ENCODE data around the gene QSOX2.

QSOX2 gene

GRCh38 chr9:136211006-136211405, 34.6 kb downstream of the QSOX2 start:
- no peak for DNase-seq (ENCODE audit: low read depth)
- TF ChIP-seq CTCF (conservative IDR thresholded peaks at IDR 0.05; ENCODE audit: low read length), result no peak
- no peak overlapping the region for H3K4me3 ChIP-seq (ENCODE audit: low read length)

- DNase-seq (ENCODE audit: low read depth), result no peak
- TF ChIP-seq CTCF (conservative IDR thresholded peaks at IDR 0.05; ENCODE audit: low read length), result no peak
- H3K4me3 ChIP-seq (ENCODE audit: low read length), result no peak overlapping the region
These were observed 35.3 kb downstream of the QSOX2 start for GRCh38 chr9:136210276-136210675.

- DNase-seq (ENCODE audit: low read depth), result no peak
- no peak overlapping the region for H3K4me3 ChIP-seq (ENCODE audit: low read length)
- TF ChIP-seq CTCF (conservative IDR thresholded peaks at IDR 0.05; ENCODE audit: low read length), result no peak
These were observed 35.8 kb downstream of the QSOX2 start for GRCh38 chr9:136209786-136210185.

- DNase-seq (ENCODE audit: low read depth), result no peak
- no peak overlapping the region for H3K4me3 ChIP-seq (ENCODE audit: low read length)
- TF ChIP-seq CTCF (conservative IDR thresholded peaks at IDR 0.05; ENCODE audit: low read length), result no peak
These were observed 36.4 kb downstream of the QSOX2 start for GRCh38 chr9:136209232-136209631.

- no peak overlapping the region for H3K4me3 ChIP-seq (ENCODE audit: low read length)
- no peak for DNase-seq (ENCODE audit: low read depth)
- TF ChIP-seq CTCF (conservative IDR thresholded peaks at IDR 0.05; ENCODE audit: low read length), result no peak
These were observed 36.9 kb downstream of the QSOX2 start for GRCh38 chr9:136208675-136209074.

GRCh38 chr9:136207616-136208015, 38.0 kb downstream of the QSOX2 start:
- TF ChIP-seq CTCF (conservative IDR thresholded peaks at IDR 0.05; ENCODE audit: low read length), result no peak

GRCh38 chr9:136206602-136207275, 38.9 kb downstream of the QSOX2 start:
- no peak for TF ChIP-seq CTCF (conservative IDR thresholded peaks at IDR 0.05; ENCODE audit: low read length)
- no peak for DNase-seq (ENCODE audit: low read depth)

More at GRCh38 chr9:136207616-136208015, 38.0 kb downstream of the QSOX2 start:
- no peak for DNase-seq (ENCODE audit: low read depth)
- no peak overlapping the region for H3K4me3 ChIP-seq (ENCODE audit: low read length)

More at GRCh38 chr9:136206602-136207275, 38.9 kb downstream of the QSOX2 start:
- H3K4me3 ChIP-seq (ENCODE audit: low read length), result no peak overlapping the region
